ENCODE results near the gene CPEB1.

Gene CPEB1

DNA sequence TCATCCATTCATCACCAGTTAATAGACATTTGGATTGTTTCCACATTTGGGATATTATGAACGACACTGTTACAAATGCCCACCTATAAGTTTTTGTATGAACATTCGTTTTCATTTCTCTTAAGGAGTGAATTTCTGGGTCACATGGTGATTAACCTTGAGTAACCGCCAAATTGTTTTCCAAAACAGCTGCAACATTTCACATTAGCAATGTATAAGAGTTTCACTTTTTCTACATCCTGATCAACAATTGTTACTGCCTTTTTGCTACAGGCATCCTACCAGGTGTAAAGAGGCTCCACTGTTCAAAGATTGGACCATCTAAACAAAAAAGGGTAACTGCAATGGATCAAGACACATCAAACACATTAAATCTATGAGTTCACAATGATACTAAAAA is 52.0 kb downstream of the CPEB1 start:
- no peak for DNase-seq (ENCODE audit: low read depth)

DNA sequence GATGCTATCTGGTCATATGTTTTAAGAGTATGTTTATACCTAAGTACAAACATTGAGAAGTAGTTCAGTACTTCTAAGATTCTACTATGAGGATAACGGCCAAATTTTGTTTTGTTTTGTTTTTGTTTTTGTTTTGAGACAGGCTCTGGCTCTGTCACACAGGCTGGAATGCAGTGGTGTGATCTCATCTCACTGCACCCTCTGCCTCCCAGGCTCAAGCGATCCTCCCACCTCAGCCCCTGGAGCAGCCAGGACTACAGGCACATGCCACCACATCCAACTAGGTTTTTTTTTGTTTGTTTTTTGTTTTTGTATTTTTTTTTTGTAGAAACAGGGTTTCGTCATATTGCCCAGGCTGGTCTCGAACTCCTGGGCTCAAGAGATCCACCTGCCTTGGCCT is 59.4 kb downstream of the CPEB1 start:
- no peak for DNase-seq (ENCODE audit: low read depth)

DNA sequence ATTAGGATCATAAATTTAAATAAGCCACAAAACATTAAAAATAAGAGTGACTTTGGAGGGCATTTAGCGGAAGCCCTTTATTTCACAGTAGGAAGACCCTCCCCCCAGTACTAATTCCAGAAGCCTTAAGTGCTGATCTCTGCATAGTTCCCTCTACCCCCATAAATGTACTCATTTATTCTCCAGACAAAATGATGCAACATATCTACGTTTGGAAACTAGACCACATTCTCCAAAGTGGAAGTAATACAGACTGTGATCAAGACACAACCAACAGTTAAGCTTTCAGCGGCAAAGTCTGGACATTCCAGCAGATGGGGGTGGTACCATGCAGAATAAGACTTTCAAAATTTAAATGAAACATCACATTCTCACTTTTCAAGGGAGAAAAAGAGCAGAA is 62.1 kb downstream of the CPEB1 start:
- no peak for DNase-seq (ENCODE audit: low read depth)

DNA sequence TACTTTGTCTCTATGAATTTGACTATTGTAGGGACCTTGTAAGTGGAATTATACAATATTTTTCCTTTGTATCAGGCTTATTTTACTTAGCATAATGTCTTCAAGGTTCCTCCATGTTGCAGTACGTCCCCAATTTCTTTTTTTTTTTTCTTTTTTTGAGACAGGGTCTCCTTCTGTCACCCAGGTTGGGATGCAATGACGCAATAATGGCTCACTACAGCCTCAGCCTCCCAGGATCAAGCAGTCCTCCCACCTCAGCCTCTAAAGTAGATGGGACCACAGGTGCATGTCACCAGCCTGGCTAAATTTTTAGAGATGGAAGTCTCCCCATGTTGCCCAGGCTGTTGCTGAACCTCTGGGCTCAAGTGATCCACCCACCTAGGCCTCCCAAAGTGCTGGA is 66.5 kb downstream of the CPEB1 start:
- no peak for DNase-seq (ENCODE audit: low read depth)

DNA sequence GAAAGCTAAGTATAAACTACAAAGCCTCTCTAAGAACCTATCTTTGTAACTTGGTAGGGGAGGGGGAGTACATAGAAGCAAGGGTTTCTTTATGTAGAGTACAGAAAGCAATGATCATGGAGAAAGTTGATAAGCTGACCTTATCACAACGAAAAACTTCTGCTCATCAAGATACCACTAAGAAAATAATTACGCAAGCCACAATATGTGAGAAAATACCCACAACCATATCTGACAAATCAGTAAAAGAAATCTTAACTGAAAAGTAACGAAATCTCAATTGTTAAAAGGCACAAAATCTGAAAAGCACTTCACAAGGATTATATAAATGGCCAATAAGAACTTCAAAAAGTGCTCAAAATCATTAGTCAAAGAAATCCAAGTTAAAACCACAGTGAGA is 71.8 kb downstream of the CPEB1 start:
- no peak for DNase-seq (ENCODE audit: low read depth)

DNA sequence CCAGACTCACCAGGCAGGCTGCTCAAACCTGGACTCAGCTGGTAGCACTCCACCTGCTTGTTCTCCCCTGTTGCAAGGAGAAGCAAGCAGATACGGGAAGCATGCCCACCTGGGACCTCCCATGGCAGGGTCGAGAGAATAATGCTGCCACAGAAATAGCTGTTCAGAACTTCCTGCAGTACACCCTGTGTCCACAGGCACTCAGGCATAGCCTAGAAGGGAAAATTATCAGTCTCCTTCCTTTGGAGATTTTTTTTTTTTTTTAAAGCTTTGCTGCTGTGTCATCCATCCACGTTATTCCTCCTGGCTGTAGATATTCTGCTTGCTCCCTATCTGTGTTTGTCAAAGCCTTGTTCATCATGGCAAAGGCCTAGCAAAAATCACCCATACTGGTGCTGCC is 74.2 kb downstream of the CPEB1 start:
- no peak for DNase-seq (ENCODE audit: low read depth)

DNA sequence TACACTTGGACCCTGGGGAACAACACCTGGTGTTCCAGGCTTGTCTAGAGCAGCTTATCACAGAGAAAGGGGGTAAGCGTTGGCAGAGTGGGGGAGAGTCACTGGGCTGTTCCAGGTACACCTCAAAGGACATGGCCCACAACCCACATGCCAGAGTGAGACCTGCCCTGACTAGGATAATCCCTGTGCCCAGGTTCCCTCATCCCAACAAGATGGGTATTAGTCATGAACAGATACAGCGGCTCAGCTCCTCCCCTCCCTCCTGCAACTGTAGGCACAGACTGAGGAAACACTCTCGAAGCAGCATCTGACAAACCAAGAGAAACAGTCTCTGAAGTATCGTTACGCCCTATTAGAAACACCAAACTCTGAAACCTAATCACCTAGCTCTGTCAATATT is 74.9 kb downstream of the CPEB1 start:
- DNase-seq (ENCODE audit: low read depth) = no peak

DNA sequence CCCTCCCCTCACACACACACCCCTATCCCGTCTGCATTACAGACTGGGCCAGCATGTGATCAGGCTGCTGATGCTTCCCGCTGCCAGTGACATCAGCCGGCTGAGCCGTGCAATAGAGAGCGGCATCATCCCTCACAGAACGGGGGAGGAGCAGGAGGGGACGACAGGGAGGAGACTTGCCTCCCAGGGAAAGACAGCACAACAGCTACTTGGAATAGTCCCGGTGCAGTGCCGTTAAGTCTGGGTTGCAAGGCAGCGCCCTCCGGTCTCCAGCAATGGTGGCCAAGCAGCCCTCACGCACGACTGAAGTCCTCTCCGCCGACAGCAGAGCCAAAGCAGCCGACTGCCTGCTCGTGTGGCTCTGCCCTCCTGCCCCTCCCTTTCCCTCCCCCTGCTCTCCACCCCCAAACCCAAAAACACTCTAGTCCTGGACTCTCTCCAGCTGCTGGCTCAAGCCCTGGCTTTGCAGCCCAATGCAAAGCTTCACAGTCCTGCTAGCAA is 75.4 kb downstream of the CPEB1 start:
- no peak for DNase-seq (ENCODE audit: low read depth)

DNA sequence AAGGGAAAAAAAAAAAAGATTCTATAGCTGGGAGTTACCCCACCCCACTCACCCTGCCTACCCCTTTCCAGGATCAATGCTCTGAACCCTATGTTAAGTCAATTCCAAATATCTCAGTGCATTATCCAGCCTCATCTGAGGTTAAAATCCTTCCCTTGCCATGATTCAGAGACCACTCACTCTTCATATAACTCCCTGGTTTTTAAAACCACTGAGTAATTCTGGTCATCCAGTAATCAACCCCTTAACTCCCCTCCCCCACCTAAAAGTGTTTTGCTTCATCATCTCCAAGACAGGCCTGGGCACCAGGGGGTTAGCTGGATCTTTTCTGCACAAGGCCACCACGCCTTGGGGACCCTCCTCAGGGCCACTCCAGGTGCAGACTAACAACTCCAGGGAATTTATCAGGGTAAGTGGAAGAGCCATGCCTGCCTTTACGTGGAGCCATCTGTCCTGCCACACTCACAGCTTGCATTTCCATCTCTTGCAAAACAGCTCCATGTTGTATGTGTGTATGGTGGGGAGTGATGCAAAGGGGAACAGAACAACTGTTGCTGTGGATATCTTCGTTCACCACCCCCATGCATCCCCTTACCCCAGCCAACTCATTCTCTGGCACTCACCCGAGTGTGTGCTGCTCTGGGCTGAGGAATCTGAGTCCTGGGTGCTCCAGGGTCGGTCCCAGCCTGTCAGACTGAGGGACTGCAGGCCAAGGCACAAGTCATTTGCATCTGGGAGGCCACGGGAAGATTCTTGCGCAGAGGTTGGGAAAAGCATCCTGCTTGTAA is 76.2 kb downstream of the CPEB1 start:
- DNase-seq (ENCODE audit: low read depth) = no peak

DNA sequence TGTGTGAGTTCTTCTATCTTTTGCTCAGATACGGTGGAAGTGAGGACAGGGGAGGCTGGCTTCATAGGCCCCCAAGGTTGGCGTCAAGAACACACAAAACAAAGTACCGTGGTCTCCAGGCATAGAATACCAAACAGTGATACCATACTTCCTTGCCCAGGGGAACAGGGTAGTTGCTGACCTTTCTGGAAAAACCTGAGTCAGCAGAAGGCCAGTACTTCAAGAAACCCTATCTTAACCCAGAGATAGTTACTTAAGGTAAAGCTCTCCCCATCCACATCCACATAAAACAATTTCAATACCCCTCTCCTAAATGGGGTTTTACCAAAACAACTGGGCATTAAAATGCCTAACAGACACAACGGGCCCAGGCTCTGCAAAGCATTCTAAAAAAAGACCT is 77.3 kb downstream of the CPEB1 start:
- DNase-seq (ENCODE audit: low read depth) = no peak

DNA sequence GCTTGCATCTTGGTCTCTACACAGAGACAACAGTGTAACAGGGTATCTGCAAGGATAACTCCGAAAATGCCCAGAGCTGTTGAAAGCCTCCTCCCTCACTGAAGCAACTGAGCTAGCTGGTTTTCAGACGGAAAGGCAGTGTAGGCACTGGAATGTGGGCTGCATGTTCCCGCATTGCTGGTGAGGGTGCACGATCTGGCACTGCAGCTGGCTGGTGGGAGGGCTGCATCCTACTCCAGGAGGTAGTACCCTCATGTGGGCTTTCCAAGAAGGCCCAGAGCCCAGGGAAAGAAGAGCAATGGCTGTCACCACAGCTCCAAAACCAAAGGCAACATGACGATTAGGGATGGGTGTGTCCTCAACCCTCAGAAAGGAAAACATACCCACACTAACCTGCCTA is 78.2 kb downstream of the CPEB1 start:
- no peak for DNase-seq (ENCODE audit: low read depth)

DNA sequence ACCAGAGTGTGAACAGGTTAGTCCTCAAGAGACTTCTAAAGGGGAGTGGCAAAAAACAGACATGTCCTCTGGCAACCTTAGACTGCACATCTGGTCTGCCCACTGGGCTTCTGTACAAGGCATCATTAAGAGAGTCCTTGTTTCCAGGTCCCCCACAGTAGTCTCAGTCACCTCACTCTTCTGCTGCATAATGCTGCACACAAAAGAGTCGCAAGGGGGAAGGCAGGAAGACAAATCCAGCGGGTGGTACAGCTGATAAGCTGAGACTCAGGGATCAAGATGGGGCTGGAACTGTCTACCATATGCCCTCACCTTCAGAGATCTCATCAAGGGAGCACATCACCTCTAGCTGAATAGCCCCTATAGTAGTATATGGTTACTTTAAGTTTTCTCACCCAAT is 79.5 kb downstream of the CPEB1 start:
- DNase-seq (ENCODE audit: low read depth) = no peak

DNA sequence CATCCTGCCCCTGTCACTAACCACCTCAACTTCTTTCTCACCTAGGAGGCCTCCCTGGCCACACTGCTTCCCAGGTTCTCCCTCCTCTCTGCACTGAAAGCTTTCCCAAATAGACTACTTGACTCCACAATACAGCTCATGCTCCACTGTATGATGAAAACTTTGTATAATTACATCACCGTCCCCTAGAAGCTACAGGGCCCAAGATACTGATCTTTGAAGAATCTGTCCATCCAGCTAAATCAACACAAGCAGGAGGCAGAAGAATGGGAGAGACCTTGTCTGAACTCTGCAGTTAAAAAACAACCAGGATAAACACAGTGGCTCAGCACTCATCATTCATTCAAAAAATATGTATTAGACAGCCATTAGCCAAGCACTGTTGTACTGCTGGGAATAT is 80.5 kb downstream of the CPEB1 start:
- no peak for DNase-seq (ENCODE audit: low read depth)

DNA sequence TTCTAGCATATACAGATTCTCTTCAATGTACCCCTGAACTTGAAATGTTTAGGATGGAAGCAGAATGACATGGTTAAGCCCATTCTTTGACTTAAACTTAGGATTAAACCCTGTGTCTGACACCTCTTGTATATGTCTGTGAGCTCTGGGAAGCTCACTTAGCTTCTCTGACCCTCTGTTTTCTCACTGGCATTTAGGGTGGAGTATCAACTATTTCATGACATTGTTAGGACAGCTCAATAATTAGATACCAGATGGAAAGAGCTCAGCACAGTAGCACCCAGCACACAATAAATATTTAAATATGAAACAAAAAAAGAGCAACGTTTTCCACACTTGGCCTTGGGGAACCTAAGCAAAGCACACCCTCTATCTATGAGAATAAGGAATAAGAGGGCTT is 88.7 kb downstream of the CPEB1 start:
- no peak for DNase-seq (ENCODE audit: low read depth)

DNA sequence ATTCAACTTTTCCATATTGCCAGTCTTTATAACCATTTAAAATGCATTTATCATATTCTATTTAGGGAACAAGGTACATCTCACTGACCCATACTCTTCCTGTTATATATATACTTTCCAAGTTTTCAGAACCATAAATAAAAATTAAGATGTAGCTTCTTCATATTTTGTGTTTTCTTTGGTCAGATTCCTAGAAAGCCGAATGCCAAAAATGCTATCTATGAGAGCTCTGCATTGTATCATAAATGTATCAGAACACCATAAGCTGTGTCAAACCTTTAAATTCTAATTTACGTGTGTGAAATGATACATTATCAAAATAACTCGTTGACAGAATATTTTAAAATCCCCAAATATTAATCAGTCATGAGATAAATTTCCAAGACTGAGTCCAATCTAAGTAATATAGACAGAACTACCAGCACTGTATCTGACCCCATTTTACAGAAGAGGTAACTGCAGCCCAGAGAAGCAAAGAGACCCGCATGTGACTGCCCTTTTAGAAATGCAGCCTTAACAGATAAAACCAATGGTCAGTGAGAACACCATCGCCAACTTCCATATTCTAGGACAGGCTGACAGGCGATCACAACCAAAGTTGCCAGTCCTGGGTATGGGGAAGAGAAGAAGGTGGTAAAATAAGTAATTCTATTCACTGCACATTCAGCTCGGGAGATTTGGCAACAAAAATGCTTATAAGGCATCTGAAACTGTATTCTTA is 90.7 kb downstream of the CPEB1 start:
- no peak for DNase-seq (ENCODE audit: low read depth)

DNA sequence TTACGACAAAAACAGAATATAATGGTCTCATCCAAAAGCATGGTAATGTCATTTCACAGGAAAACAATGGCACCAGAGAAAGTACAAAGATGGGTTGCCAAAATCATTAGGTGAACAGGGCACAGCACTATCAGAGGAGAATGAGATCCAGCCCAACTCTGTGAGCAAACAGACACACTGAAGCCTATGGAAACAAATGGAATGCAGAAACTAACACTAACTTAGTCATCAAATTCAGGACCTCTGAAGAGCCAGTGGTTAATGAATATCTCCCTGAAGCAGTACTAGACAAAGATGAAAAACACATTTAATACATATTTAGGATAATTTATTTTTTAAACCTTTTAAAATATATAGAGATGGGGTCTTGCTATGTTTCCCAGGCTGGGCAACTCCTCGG is 92.3 kb downstream of the CPEB1 start:
- DNase-seq (ENCODE audit: low read depth) = no peak

DNA sequence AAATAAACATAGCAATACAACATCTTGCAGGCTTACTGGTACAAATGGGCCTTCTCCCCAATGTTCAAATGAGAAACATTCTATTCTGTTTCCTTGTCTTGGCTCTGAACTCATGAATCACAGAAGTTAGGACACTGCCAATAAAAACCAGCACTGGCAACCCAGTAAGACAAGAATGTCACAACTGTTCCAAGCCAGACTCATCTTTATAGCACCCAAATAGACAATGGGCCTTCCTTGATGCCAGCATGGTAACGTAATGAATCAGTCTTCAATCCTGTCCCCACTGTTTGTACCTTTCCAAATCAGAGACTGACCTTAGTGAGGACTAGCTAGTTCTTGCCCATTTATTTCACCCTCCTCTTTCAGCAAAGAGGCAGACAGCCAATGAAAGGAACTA is 92.8 kb downstream of the CPEB1 start:
- no peak for DNase-seq (ENCODE audit: low read depth)

DNA sequence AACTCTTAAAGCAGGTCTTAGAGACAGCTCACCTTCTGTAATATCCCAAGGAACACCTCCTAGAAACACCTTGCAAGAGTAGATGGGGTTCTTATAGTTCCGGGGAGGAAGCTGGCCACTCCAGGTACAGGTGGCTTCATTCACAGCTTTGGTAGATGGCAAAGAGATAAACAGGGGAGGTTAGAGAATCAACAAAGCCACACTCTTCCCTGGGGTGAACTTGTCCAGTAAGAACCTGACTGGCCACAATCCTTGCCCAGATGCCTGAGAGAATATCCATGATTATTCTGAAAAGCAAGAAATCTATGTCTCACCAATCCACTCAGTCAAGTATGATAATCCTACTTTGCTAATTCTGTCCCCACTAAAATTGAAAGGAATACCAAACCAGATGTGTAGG is 93.3 kb downstream of the CPEB1 start:
- DNase-seq (ENCODE audit: low read depth) = no peak

DNA sequence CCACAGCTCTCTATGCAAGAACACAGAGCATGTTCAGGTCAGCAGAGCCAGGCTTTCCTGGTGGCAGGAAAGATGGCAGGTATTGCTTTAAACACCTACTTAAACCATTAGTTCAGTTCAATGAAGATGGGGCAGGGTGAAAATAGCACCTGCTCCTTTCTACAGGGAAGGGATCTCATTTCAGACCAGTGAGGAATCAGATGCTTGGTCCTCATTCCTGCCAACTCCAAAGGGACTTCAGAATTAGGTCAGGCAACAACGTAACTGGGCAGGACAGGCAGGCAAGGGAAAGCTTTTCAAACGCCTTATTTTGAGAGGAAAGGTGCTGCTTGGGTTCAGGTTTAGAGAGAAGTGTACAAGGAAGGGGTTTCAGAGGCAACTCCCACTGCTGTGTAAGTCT is 94.3 kb downstream of the CPEB1 start:
- DNase-seq (ENCODE audit: low read depth) = no peak

DNA sequence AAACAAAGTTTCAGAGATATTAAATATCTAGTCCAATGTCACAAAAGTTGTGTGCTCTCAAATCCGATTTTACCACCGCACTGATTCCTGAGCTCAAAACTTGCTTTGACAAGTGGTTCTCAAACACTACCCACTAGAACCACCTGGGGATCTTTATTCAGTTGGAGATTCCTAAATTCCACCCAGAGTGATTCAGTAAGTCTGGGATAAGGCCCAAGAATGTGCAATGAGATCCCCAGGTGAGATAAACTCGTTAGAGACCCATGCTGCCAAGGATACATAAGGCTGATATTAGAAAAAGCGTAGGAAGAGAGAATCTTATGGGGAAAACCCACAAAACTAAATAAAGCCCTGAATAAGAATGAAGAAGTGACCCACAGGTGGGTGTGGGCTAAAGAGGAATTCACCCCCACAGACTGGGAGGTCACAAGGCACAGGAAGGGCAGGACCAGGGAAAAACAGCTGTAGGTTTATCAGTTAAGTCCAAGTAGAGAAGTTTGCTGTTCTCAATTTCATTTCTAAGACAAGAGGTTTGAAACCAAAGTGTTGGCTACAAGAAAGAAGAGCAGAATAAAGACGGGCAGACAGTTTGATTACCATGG is 95.4 kb downstream of the CPEB1 start:
- no peak for DNase-seq (ENCODE audit: low read depth)

DNA sequence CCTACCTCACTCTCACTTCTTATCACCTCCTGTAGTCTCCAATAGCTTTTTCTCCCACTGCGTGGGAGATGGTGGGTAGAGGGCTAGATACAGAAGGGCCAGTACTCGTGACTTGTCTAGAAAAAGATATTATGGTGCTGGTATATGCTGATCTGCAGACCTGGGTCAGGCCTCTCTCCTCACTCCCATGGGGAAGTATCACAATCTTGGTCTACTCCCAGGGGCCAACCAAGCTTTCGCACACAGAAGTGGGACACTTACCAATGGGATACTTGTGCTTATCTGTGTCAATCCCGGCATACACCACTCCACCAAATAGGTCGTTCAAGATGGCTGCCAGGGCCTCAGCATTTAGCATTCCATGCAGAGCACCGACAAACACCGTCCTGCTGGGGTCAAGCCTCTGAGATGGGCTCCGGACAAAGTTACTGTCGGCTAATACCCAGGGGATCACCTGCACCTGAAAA is 97.9 kb downstream of the CPEB1 start:
- DNase-seq (ENCODE audit: low read depth) = no peak

DNA sequence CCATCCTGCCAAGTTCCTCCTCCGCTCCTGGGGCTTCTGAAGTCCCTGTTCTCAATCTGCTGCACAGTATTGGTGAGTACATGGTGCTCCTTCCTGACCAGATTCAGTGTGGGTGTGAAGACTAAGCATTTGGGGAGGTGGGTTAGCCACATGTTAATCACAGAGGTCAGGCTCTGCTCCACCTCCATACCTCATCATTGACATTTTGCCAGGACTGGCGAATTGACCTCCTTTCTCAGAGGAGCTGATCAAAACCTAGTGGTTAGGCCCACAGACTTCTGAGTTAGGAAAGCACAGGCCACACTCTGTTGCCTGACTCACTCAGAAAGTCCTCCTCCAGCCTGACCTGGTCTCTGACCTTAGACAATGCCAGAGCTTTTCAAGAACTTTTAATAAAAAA is 98.5 kb downstream of the CPEB1 start:
- no peak for DNase-seq (ENCODE audit: low read depth)

DNA sequence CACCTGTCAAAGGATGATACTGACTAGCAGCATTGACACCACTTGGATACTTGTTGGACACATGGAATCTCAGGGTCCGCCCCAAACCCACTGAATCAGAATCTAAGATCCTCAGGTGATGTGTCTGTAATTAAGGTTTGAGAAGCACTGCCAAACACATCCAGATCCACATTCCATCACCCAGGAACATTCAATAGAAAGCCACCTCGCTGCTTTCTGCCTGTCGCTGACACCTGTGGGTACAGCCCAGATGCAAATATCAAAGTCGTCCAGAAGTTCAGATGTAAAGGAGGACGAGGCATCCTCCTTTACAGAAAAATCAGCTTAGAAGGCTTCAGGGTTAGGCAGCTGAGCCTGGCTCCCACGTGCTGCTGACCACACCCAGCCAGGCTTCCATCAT is 101.7 kb downstream of the CPEB1 start:
- no peak for DNase-seq (ENCODE audit: low read depth)

Data from activated T-helper 9 cell treated with anti-CD3 and anti-CD28 coated beads, Interleukin-2, amount 50 U/mL, for 16 hours (primary cell).